Hepatocyte (in vitro differentiated cells): ENCODE data around the gene ATP23. TPM values are rescaled to one million over a fixed set of nuclear protein-coding genes. Genes with fewer than 3 reads are reported as not detected.

Experiments used
- DNase-seq: peaks from one replicate; pipeline ENCODE4 v3.0.0-alpha.2; 2016; ENCODE audit warnings: low spot score
- H2AFZ ChIP-seq: fragments of 200-600 bp; sonication (generic); 2 replicates; pipeline ENCODE4 v1.6.0; 2016; ENCODE audit warnings: antibody characterized with exemption, mild to moderate bottlenecking
- H3K27ac ChIP-seq: fragments of 200-600 bp; sonication (generic); 2 replicates; pipeline ENCODE4 v1.5.1; 2016; ENCODE audit warnings: mild to moderate bottlenecking
- H3K27me3 ChIP-seq: fragments of 200-600 bp; sonication (generic); 2 replicates; pipeline ENCODE4 v1.6.1; 2016
- H3K36me3 ChIP-seq: fragments of 200-600 bp; sonication (generic); replicated peaks from 2 replicates; pipeline ENCODE4 v1.5.1; 2016; ENCODE audit warnings: low read depth; ENCODE audit not compliant: insufficient read depth
- H3K4me1 ChIP-seq: fragments of 200-600 bp; sonication (generic); 2 replicates; pipeline ENCODE4 v1.5.1; 2016; ENCODE audit warnings: mild to moderate bottlenecking, moderate library complexity; ENCODE audit not compliant: insufficient read depth
- H3K4me2 ChIP-seq: fragments of 200-600 bp; sonication (generic); 2 replicates; pipeline ENCODE4 v1.6.0; 2016
- H3K4me3 ChIP-seq: fragments of 200-600 bp; sonication (generic); 2 replicates; pipeline ENCODE4 v1.5.1; 2016; ENCODE audit warnings: mild to moderate bottlenecking
- H3K79me2 ChIP-seq: fragments of 200-600 bp; sonication (generic); 2 replicates; pipeline ENCODE4 v1.6.0; 2017; ENCODE audit warnings: mild to moderate bottlenecking
- H3K9me2 ChIP-seq: fragments of 200-600 bp; sonication (generic); replicated peaks from 2 replicates; pipeline ENCODE4 v1.6.0; 2017; ENCODE audit warnings: mild to moderate bottlenecking; ENCODE audit not compliant: insufficient read depth
- H3K9me3 ChIP-seq: fragments of 200-600 bp; sonication (generic); 2 replicates; pipeline ENCODE4 v1.5.1; 2016; ENCODE audit warnings: low read depth, mild to moderate bottlenecking
- H4K20me1 ChIP-seq: fragments of 200-600 bp; sonication (generic); 2 replicates; pipeline ENCODE4 v1.6.0; 2016; ENCODE audit warnings: mild to moderate bottlenecking; ENCODE audit not compliant: insufficient read depth, poor library complexity, severe bottlenecking
- CTCF ChIP-seq: fragments of 200-600 bp; sonication (generic); IDR thresholded peaks from 2 replicates; pipeline ENCODE4 v1.5.1; 2016; ENCODE audit warnings: antibody characterized with exemption, mild to moderate bottlenecking; ENCODE audit not compliant: poor library complexity
- EZH2 ChIP-seq: fragments of 200-600 bp; sonication (generic); IDR thresholded peaks from 2 replicates; pipeline ENCODE4 v1.6.1; 2016; ENCODE audit warnings: antibody characterized with exemption, mild to moderate bottlenecking, borderline replicate concordance
- EZH2phosphoT487 ChIP-seq: fragments of 200-600 bp; sonication (generic); IDR thresholded peaks from one replicate; pipeline ENCODE4 v1.6.1; 2018; ENCODE audit warnings: antibody characterized with exemption, mild to moderate bottlenecking, low read depth, moderate library complexity; ENCODE audit not compliant: unreplicated experiment, severe bottlenecking
- WGBS: methylation state at CpG from one replicate; pipeline ENCODE4 v1.1.6; 2016; ENCODE audit warnings: low lambda C conversion rate; ENCODE audit errors: missing lambda C conversion rate; 5-methylcytosine and 5-hydroxymethylcytosine counted together
- polyA plus RNA-seq: library from polyadenylated mRNA; unstranded; fragments of >200 nt; fragmentation: Nextera tagmentation; extraction: Ambion mirVana; gene quantifications from 2 replicates; pipeline ENCODE4 v1.2.1, GENCODE V29; 2016
- total RNA-seq: library from RNA; depleted of rRNA; stranded (reverse); fragments of >200 nt; gene quantifications from 2 replicates; pipeline ENCODE4 v1.2.3, GENCODE V29; 2014

Gene ATP23
- total and polyA plus RNA-seq, 2 experiments from 2014 or later, result 6.3 to 13.7 TPM

GRCh38 chr12:57908511-57908910 lies 32.9 kb upstream of the ATP23 start:
- Histone ChIP-seq H3K36me3 (no peaks in the 10 kb centered on the region), H4K20me1 (no peaks in the 10 kb centered on the region), H3K27ac (no peak overlapping the region), H3K4me3 (no peak overlapping the region), H3K4me1 (no peaks in the 10 kb centered on the region), H3K9me3 (no peaks in the 10 kb centered on the region), H3K4me2 (no peak overlapping the region), H3K9me2 (no peaks in the 10 kb centered on the region), H2AFZ (no peak overlapping the region), H3K79me2 (no peaks in the 10 kb centered on the region), H3K27me3 (no peaks in the 10 kb centered on the region)
- no peak for DNase-seq
- no peak for TF ChIP-seq EZH2phosphoT487
- TF ChIP-seq EZH2, result no peak
- no peak for TF ChIP-seq CTCF
- WGBS, result 86% methylated on average over 8 of the region's 8 CpGs

- Histone ChIP-seq H3K27me3 (no peaks in the 10 kb centered on the region), H3K9me2 (no peaks in the 10 kb centered on the region), H3K4me3 (no peak overlapping the region), H3K4me2 (no peak overlapping the region), H3K9me3 (no peaks in the 10 kb centered on the region), H3K4me1 (no peaks in the 10 kb centered on the region), H2AFZ (no peak overlapping the region), H3K36me3 (no peaks in the 10 kb centered on the region), H3K27ac (no peak overlapping the region), H4K20me1 (no peaks in the 10 kb centered on the region), H3K79me2 (no peaks in the 10 kb centered on the region)
- DNase-seq, result no peak
- 86% methylated on average over 4 of the region's 4 CpGs for WGBS
- TF ChIP-seq EZH2, result no peak
- no peak for TF ChIP-seq CTCF
- TF ChIP-seq EZH2phosphoT487, result no peak
Observed at GRCh38 chr12:57909056-57909455, 32.3 kb upstream of the ATP23 start.

DNA sequence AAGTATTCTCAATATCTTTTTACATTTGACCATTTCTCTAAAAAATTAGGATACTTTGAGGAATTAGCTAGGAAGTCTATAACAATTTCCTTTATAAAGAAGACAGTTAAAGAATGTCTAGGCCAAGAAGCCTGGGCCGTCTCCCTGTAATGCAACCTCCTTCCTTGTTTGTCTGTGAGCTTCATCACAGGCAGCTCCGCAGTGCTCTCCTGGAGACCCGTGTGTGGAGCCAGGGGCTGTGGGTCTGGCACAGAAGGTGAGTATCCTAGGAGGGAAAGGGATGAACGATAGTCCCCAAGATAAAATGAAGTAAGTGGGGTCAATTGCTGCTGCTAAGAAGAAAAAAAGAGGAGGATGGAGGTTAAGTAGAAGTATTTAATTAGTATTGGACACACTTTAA lies 31.8 kb upstream of the ATP23 start:
- TF ChIP-seq EZH2phosphoT487 (no peak), EZH2 (no peak), CTCF (no peak)
- Histone ChIP-seq H3K4me2 (no peak overlapping the region), H3K4me1 (no peaks in the 10 kb centered on the region), H3K4me3 (no peak overlapping the region), H3K9me3 (no peaks in the 10 kb centered on the region), H3K27ac (no peak overlapping the region), H2AFZ (no peak overlapping the region), H3K36me3 (no peaks in the 10 kb centered on the region), H3K9me2 (no peaks in the 10 kb centered on the region), H3K79me2 (no peaks in the 10 kb centered on the region), H4K20me1 (no peaks in the 10 kb centered on the region), H3K27me3 (peaks cover 4% of the 10 kb centered on the region)
- no peak for DNase-seq
- WGBS, result 90% methylated on average over 4 of the region's 4 CpGs

DNA sequence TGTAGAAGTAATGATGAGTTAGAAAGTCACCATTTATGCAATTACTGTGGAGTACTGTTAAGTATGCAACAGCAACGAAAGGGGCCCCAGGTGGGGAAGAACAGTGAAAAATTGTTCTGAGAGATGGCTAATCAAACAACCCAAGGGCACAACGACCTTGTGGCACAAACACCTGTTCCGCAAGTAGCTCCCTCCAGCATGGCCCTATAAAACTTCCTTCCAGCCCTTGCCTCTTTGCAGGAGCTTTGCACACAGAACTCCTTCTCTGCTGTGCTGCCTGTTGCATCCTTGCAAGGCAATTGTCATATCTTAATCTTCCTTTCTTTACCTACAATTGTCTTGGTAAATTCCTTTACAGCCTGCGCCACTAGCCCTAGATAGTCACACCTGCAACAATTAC lies 23.2 kb upstream of the ATP23 start:
- Histone ChIP-seq H3K9me2 (no peaks in the 10 kb centered on the region), H3K4me1 (no peaks in the 10 kb centered on the region), H3K27ac (no peak overlapping the region), H3K79me2 (no peaks in the 10 kb centered on the region), H3K4me3 (no peak overlapping the region), H4K20me1 (no peaks in the 10 kb centered on the region), H3K36me3 (no peaks in the 10 kb centered on the region), H3K9me3 (no peaks in the 10 kb centered on the region), H2AFZ (no peak overlapping the region), H3K4me2 (no peak overlapping the region), H3K27me3 (peaks cover 5% of the 10 kb centered on the region)
- DNase-seq, result no peak
- no peak for TF ChIP-seq EZH2
- TF ChIP-seq CTCF, result no peak
- no peak for TF ChIP-seq EZH2phosphoT487
- WGBS, result 68% methylated on average over 4 of the region's 4 CpGs
